SK-N-SH treated with all-trans-retinoic acid at 6 μM for 48 hours (cell line): ENCODE data around the gene GSE1.

Source experiments
- CSDC2 ChIP-seq: fragments of 250-450 bp; sonication (Bioruptor Pico); IDR thresholded peaks from 2 replicates; pipeline ENCODE4 v1.5.0; 2020; ENCODE audit warnings: mild to moderate bottlenecking, moderate library complexity
- OSR1 ChIP-seq: fragments of 250-450 bp; sonication (Bioruptor Pico); IDR thresholded peaks from 2 replicates; pipeline ENCODE4 v1.8.0; 2022; ENCODE audit warnings: moderate library complexity, mild to moderate bottlenecking, inconsistent platforms
- RARB ChIP-seq: fragments of 250-450 bp; sonication (Bioruptor Pico); IDR thresholded peaks from 2 replicates; pipeline ENCODE4 v1.8.0; 2021; ENCODE audit warnings: mild to moderate bottlenecking, moderate library complexity
- ZFP3 ChIP-seq: fragments of 250-450 bp; sonication (Bioruptor Pico); IDR thresholded peaks from 2 replicates; pipeline ENCODE4 v1.5.0; 2020; ENCODE audit warnings: mild to moderate bottlenecking, moderate library complexity

GRCh38 chr16:85667841-85668413 is 54.8 kb downstream of the GSE1 start:
- no peak for TF ChIP-seq ZFP3 (CRISPR knock-in tag)
- no peak for TF ChIP-seq RARB (CRISPR knock-in tag)
- no peak for TF ChIP-seq OSR1 (CRISPR knock-in tag)
- no peak for TF ChIP-seq CSDC2 (CRISPR knock-in tag)
